GM21717 (cell line): ENCODE data around the gene PLCB4.
"Not testable (repeated sequence)": the region's sequence is repeated elsewhere in the genome, so short reads cannot be mapped to it uniquely, and the experiment has no call there.

Source experiments
- ATAC-seq: cut with Tn5 transposase; IDR thresholded peaks from one replicate; pipeline ENCODE4 v1.9.1; 2021; ENCODE audit warnings: mild to moderate bottlenecking, moderate library complexity; ENCODE audit not compliant: unreplicated experiment

The PLCB4 gene

DNA sequence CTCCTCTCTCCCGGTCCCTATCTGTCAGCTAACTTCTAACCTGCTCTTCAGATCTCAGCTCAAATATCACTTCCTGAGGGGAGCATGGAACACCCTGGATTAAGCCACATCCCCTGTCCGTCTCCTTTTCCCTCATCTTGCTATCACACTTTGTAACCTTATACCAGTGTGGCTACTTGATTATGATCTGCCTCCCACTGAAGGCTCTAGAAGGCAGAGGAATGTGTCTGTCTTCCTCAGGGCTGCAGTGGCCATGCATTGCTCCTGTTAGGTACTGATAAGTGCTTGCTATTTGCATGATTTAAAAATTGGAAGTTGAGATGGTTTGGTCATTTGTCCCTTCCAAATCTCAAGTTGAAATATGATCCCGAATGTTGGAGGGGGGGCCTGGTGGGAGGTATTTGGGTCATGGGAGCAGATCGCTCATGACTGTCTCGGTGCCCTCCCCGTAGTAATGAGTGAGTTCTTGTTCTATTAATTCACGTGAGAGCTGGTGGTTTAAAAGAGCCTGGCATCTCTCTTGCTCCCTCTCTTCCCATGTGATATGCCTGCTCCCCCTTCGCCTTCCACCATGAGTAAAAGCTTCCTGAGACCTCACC lies 71.4 kb downstream of the PLCB4 start:
- ATAC-seq, result no peak

DNA sequence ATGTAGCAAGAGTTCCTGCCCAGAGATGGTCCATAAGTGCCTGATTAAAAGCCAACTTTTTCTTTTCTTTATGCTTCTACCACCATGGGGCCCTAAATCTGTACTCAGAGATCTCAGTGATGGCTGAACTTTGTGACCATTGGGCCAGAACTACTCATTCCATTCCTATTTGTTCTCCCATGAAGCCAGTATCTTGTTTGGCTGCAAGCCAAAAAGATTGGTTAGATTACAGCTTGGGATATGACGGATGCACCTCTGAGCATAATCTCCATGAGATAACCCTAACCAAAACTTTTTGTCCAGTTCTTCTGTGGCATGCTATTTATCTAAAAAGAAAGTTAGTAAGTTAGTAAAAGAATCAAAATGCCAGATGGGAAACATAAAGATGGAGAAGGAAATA lies 72.2 kb downstream of the PLCB4 start:
- no peak for ATAC-seq

DNA sequence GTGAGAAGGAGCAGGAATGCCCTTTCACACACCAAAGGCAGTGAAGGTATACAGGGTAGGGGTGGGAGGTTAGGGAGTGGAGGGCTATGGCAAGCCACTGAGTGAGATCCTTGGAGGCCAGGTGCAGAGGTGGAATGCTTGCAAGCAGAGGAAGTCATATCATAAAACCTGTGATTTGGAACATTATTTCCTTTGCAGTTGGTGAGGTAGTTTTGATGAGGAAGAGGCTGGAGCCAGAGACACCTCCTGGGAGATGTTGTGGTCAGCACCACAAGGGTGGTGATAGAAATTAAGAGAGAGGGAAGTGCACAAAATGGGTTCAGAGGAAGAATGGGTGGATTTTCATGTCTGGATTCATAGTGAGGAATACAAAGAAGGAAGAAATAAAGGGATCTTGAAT lies 73.0 kb downstream of the PLCB4 start:
- no peak for ATAC-seq

DNA sequence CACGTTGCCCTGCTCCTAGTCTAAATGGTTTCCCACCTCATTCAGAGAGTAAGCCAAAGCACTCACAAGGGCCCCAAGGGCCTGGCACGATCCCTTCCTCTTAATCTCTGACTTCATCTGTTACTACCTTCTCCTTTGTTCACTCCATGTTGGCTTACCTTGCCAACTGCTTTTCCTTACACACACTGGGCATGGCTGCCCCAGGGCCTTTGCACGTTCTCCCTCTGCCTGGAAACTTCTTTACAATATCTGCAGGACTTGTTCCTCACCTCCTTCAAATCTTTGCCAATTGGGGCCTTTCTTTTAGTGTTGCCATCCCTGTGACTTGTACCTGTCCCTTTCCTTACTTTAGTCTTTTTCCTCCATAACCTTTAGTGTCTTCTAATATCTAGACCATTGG lies 73.9 kb downstream of the PLCB4 start:
- ATAC-seq, result no peak

DNA sequence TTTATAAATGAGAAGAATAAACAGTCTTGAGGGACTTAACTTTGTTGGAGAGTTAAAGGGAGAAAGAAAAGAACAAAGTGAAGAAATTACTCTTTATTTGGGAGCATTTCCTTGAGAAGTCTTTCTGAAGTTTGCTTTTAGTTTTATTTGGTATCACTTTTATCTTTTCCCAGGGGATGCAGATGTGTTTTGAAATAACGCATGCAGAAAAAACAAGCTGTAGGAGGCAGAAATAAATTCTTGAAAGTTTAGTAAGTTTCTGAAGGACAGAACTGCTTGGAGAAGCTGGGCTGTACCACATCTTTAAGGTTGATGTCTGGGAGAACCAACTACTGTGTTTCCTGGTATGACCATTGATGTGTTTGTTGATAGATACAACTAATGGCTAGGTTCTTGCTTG lies 75.0 kb downstream of the PLCB4 start:
- ATAC-seq, result no peak

DNA sequence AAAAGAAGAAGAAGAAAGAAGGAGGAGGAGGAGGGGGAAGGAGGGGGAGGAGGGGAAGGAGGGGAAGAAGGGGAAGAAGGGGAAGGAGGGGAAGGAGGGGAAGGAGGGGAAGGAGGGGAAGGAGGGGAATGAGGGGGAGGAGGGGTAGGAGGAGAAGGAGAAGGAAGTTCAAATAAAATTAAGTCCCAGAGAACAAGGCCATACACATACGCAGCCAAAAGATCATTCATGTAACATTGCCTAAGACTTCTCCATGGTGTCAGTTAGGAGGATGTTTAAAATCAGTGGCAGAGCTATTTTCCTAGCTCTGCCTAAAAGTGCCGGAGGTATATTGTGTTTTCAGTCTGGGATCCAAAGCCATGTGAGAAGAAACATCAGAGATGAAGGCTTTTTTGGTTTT lies 75.8 kb downstream of the PLCB4 start:
- ATAC-seq, result no peak

DNA sequence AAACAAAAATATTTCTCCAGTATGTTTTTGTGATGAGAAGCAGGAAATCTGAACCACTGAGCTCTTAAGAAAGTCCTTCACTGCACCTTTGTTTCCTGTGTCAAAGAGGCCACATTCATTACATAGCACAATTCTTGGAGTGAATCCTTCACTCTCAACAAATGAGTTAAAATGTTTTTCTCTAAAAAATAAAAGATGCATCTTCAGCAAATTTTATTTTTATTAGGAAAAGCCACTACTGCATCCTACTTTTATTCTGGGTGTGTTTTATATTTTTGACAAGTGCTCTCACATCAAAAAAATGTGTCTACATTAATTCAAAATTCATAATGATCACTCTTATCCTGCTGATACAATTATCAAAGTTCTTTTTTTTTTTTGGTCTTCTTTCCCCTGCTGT lies 76.3 kb downstream of the PLCB4 start:
- ATAC-seq, result no peak

DNA sequence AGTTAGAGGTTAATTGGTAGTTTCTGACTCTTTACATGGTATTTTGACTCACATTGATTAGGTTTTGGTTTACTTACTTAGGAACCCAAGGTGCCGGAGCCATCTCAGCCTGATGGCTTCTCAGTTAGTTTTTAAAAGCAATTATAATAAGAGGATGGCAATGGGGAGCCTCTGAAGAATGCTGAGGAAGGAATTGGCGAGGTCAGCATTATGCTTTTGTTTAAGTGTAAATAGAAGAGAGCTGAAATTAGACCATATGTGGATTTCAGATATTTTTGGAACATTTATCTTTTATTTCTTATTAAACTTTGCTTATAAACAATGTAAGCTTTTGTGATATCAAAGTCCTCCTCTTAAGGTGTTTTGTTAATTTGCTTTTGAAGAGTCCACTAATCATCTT lies 77.8 kb downstream of the PLCB4 start:
- ATAC-seq, result no peak

DNA sequence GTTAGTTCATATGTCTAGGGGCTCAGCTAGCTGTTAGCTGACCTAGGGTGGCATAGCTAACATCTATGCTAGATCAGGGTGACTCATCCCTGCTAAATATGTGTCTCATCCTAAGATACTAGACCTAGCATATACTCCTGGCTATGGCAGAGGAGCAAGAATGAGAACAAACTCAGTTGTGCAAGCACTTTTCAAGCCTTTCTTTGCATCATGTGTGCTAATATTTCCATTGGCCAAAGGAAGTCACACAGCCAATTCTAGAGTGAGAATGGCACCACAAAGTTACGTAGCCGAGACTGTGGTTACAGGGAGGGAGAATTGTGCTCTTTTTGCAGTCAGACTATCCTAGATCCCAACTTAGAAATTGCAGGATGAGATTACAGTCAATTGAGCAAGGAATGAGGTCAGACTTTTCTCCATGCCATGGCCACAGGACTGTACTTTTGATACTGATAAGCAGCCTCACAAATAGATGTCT lies 78.7 kb downstream of the PLCB4 start:
- no peak for ATAC-seq

DNA sequence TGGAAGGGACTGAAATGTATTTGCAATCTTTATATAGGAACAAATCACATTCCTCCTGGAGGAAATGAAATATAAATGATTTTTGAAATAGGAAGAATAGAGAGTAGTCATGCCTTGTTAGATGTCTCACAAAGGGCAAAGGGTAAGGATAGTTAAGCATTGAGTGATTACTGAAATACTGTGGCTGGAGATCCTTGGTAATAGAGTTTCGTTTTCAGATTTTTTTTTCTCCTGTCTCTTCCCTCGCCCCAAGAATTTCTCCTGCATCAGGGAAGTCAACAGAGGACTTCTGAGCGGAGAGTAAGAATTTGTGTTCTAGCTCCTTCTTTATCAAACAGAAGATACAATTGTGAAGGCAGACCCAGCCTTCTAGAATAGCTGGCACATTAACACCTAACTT lies 79.4 kb downstream of the PLCB4 start:
- ATAC-seq, result no peak

DNA sequence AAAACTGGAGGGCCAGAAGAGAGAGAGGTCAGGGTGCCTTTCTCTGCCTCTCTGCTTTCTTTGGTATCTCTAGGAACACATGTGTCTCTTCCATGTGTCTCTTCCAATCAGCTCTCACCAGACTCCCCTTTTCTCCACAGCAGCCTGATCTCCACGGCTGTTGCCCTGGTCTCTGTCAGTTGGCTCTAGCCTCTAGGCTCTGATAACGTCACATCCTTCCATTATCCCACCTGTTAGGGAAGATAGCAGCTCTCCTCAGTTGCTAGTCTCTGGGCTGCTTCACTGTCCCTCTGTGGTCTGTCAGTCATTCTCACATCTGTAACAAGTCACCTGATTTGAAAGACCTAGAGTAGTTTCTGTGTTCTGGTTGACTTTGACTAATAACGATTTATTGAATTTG lies 80.2 kb downstream of the PLCB4 start:
- no peak for ATAC-seq

DNA sequence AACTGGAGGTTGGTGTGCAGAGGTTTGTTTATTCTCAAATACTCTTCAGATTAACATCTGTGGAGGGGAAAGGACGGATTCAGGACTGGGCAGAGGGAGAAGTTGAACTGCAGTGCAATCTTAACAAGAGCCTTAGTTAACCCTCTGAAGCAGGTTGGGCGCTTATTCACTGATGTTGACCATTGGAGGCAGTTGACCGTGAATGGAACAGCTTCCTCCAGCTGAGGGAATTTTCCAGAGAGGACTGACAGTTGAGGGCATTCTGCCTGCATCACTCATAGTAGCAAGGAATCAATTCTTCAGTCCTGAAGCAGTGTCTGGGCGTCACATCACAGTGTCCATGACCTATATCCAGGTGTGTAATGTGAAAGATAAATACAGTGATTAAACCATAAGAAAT lies 80.9 kb downstream of the PLCB4 start:
- ATAC-seq, result no peak

DNA sequence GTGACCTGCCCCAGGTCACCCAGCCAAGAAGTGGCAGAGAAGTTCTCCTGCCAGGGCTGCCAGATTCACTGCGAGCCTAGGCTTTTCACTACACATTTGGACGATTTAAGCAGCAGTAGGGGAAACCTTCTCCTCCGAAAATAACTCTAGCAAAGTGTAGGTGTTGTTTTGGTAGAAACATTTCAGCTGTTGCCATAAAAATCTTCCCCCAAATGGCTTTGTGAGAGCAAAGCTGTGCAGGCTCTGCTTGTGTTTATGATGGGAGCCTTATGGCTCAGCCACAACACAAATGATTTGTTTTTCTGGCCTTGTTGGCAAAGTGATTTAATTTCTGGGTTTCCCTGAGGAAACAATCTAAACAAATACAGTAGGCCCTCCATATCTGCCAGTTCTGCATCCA lies 81.8 kb downstream of the PLCB4 start:
- no peak for ATAC-seq

DNA sequence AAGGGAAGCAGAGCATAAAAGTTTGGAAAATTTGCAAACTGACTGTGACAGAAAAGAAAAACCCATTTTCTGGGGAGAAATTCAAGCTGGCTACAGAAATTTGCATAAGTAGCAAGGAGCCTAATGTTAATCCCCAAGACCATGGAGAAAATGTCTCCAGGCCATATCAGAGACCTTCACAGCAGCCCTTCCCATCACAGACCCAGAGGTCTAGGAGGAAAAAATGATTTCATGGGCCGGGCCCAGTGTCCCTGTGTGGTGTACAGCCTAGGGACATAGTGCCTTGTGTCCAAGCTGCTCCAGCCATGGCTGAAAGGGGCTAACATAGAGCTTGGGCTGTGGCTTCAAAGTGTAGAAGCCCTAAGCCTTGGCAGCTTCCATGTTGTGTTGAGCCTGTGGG lies 83.3 kb downstream of the PLCB4 start:
- not testable (repeated sequence) for ATAC-seq

DNA sequence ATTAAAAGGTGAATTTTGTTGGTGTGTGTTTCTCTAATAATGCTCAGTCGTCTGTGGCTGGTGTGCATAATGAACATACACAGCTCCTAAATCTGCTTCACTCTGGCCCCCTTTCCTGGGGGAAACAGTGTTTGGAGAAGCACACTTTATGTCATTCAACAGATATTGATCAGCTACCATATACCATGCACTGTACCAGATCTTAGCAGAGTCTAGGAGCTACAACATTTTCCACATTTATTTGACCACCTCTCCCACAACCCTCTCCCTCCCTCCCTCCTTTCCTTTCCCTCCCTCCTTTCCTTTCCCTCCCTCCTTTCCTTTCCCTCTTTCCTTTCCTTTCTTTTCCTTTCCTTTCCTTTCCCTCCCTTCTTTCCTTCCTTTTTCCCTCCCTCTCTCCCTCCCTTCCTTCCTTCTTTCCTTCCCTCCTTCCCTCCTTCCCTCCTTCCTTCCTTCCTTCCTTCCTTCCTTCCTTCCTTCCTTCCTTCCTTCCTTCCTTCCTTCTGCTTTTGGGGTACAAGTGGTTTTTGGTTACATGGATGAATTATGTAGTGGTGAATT lies 85.7 kb downstream of the PLCB4 start:
- no peak for ATAC-seq

DNA sequence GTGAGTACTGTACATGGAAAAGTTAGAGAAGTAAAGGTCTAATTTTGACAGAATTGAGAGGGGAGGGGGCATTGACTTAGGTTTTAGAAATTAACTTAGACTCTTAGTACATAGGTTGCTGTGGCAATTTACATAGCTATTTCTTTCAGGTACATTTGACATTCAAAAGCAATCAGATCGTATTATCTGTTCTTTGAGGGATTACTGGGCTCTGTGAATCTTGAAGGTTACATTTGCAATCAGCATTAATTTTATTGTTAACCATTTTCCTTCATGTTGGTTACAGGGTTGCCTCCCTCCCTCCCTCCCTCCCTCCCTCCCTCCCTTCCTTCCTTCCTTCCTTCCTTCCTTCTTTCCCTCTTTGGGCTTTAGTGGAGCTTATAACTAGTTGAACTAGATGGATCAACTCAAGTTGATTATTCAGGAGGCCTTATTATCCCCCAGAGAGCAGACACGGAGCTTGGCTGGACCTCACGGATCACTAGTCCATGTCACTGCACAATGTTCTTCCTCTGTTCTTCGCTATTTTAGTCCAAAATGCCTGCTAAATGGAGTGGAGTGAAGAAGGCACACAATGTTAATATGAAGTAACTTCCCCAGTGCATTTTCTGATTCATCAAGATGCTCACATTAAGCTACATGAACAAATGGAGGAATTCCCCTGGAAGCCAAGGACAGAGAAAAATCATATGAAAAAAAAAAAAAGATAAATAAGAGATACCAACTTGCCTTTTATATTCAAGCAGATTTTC lies 87.8 kb downstream of the PLCB4 start:
- ATAC-seq, result no peak

DNA sequence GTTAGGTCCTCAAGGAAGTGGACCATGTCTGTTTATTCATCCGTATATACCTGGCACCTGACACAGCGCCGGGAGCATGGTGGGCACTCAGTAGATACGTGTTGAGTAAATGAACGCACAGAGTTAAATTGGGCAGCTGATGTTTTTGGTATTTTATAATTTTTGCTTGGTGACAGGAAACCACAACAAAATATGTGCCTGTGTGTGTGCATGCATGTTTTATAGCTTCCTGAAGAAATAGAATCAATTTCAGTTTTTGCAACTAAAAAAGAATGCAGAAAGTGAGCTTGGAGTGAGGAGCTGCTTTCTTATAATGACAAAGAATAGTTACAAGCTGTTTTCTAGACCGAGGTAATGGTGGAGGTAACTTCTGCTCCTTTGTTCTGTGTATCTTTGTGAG lies 91.4 kb downstream of the PLCB4 start:
- ATAC-seq, result no peak

DNA sequence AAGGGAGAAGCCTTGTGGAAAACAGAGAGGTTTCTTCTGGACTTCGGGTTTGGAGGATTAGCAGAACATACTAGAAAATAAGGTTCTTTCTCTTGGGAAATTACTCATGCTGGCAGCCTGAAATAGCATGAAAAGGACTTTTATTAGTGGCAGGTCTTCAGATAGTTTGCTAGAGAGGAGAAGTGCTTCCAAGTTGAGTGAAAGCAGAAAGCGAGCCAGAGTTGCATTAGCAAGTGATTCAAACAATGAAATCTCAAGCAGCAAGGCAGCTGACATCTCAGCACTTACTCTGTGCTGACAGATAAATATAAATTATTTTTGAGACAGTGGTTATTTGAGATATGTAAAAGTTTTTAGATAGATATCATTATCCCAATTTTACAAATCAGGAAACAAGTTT lies 91.9 kb downstream of the PLCB4 start:
- ATAC-seq, result no peak

DNA sequence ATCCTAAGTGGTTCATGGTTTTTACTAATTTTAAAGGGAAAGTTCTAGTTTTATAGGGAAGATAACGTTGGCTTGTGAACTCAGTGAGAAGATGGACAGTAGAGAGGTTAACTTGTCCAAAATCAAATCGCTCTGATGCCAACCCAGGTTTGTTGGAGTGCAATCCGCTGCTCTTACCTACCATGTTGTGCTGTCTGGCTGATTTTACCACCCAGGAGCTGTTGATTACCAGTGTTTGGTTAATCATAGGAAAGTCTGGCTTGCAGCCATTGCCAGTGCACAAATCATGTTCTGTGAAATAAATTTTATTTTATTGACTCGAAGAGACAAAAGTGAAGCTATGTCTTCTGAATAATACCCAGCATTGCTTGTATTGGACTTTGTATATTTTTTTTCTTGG lies 92.4 kb downstream of the PLCB4 start:
- no peak for ATAC-seq

DNA sequence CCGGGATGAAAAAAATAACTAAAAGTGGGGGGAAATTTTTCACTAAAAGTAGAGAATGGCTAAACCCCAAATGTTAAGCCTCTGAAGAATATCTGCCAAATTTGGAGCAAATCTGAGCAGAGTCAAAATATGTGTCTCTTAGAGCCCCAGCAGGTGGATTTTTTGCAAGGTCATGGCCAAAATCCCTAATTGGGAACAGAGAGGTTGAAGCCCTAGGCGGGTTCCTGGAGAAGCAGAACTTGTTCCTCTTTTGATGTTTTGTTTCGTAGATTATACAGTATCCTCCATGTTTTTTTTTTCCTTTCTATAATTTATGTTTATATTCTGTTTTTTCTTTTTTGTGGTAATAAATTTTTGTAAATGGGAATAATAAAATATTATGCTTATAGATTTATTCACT lies 94.4 kb downstream of the PLCB4 start:
- ATAC-seq, result no peak

DNA sequence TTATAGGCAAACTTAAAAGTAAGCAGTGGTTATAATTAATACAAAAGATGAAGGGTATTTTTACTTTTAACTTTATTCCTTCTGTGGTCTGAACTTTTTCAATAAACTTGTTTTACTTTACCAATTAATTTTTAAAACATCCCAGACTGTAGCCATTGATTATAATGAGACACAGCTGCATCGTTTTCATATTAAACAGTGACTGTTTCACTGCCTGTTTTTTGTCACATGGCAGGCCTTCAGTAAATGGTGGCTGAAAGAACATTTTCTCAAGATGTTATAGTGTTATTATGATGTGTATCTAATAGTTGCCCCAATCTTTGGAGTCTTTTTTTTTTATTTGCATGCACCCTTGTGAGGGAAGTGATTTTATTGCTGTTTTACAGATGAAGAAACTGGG lies 95.1 kb downstream of the PLCB4 start:
- no peak for ATAC-seq

DNA sequence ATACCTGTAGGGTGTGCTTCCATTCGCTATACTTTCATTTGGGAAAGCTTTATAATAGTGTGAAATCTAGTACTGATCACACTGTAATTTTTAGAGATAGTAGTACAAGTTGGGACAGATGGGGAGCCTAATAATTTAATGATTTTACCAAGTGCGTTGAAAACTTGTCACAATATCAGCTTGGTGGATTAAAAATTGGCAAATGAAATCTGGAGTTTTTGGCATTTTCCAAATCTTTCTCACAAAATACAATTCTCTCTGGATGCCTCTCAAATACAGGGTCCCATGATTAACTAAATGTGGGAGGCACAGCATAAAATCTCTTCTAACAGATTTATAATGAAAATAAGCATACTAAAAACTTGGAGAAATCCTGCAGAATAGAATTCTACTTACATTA lies 96.4 kb downstream of the PLCB4 start:
- no peak for ATAC-seq
